Measurements from ENCODE around the gene AMPD3.
A peak's percentile ranks its signal among the peaks of the same experiment; 100 is the strongest.

AMPD3 gene

DNA sequence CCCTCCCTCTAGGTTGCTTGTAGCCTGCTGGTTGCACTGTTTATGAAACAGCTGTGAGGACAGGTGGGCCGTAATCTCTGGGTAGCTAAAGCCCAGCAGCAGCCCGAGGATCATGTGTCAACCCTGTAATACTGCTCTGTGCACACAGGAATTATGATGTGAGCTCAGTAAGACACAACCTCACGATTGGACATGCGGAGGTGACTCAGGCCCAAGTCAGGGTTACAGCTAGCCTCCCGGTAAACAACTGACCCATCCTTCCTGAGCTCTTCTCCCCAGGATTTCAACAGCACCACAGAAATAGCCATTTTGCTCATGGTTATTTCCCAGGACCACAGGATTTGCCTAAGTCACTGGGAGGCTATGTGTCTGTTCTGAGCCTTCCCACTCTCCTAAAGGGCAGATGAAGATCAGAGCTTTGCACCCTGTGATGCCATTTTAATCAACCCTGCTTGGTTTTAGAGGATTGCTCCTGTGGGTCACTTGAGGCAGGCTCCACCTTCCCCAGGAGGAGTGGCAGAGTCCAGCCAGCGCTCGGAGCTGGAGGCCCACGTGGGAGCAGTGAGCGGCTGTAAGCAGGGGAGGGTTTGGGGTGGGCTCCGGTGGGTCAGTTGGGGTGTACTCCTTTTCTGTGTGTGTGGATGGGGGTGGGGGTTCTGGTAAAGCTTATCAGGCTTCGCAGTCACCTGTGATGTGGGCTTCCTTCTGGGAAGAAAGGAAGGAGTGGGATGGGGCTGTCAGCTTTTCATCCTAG, at the start of gene AMPD3:
Gene AMPD3 (plus strand): TSS at position 387 of the 754 bp plus-strand sequence. CDS start 6,256 bp downstream, outside the sequence.
- no peak for DNase-seq (ENCODE audit: low read depth in 2 of 3, low spot score in 1 of 3)

DNA sequence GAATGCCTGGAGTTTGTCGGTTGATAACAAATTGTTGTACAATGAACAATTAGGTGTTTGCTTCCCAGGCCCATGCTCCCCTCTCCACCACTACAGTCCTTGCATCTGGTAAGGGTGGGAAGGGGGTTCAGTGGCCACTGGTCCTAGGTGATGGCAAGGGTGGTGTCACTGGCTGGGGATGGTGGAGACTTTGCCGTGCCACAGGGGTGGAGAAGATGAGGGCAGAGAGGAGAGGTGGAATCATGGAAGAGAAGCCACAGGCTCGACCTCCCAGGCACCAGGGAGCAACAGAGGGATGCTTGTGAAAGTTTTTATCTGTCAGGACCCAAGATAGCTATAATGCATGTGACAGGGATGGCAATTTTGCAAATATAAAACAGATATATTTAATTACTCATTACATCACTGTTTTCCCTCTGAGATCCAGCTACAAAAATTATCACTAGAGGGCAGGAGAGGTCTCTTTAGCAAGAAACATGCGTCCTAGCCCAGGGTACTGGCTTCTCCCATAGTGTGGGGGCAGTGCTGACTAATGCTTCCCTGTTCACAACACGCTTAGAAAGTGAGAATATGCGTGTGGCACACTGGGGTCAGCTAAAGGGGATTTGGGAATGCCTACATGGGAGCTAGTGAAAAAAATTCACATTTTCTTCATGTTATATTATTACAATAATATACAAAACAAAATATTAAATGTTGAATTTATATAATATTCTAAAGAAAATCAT, 49.0 kb upstream of the AMPD3 start:
- peak; percentile 25 to 52 (median 32) for DNase-seq (ENCODE audit: low read depth in 2 of 3, low spot score in 1 of 3)

DNA sequence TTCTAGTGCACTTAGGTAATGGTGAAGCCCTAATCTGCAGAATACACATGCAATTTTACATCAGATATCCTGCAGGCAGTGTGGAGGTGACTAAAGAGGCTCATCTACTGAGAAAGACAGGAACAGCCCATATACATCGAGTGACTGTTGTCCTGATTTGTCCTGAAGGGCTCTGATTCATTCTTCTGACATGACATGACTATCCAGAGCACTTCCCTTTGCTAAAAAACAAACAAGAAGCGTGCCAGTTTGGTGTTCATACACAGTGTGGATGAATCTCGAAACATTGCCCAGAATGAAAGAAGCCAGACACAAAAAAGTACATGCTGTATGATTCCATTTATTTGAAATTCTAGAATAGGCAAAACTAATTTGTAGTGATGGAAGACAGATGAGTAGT, 48.0 kb upstream of the AMPD3 start:
- DNase-seq (ENCODE audit: low read depth in 2 of 3, low spot score in 1 of 3), result no peak

DNA sequence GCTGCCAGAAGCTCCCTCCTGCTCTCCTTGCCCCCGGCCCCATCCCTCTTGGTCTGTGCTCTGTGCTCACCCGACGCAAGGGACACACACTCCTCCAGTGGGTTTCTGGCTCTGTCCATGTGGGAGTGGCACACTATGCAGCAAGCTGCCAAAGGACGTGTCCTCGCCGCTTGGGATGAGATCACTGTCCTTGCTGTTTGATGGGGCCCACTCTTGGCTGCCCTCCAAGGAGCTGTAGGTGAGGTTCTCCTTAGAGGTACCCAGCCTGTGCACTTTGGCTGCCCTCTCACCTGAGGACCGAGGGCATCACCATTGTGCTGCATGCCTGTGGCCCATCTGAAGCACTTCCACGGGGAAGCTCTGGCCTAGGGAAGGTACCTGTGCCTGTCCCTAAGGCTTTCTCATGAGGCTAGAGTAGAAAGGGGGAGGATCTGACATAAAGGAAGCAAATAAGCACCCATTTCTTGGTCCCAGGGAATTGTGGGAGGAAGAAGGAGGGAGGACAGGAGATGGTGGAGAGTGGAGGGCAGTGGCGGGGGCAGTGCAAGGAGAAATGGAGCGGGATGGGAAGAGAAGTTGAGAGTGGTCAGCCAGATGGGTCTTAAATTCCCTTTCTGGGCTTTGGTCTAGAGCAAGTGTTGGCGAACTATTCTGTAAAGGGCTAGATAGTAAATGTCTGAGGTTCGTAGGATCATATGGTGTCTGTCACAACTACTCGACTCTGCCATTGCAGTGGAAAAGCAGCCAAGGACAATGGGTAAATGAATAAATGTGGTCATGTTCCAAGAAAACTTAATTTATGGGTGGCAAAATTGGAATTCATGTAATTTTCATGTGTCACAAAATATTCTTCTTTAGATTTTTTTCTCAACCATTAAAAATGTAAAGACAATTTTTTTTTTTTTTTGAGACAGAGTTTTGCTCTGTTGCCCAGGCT, 47.0 kb upstream of the AMPD3 start:
- no peak for DNase-seq (ENCODE audit: low read depth in 2 of 3, low spot score in 1 of 3)

DNA sequence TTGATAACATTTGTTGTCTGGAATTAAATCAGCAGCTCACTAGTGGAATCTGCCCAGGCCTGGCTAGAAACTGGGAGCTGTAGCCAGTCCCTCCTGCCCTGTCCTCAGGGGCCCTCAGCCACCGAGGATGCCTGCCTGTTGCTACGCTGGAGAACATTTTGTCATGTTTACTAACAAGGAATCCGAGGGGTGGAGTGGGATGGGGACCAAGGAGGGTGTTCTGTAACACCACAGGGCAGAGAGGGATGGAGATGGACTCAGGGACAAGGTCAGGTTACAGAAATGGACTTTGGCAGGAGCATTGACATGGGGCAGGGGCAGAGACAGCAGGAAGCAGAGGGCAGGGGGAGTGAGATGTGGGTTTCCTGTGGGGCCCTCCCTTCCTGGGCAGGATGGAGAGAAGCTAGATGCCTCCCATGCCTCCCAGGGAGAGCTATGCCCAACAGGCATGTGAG, 45.8 kb upstream of the AMPD3 start:
- DNase-seq (ENCODE audit: low read depth in 2 of 3, low spot score in 1 of 3), result no peak

DNA sequence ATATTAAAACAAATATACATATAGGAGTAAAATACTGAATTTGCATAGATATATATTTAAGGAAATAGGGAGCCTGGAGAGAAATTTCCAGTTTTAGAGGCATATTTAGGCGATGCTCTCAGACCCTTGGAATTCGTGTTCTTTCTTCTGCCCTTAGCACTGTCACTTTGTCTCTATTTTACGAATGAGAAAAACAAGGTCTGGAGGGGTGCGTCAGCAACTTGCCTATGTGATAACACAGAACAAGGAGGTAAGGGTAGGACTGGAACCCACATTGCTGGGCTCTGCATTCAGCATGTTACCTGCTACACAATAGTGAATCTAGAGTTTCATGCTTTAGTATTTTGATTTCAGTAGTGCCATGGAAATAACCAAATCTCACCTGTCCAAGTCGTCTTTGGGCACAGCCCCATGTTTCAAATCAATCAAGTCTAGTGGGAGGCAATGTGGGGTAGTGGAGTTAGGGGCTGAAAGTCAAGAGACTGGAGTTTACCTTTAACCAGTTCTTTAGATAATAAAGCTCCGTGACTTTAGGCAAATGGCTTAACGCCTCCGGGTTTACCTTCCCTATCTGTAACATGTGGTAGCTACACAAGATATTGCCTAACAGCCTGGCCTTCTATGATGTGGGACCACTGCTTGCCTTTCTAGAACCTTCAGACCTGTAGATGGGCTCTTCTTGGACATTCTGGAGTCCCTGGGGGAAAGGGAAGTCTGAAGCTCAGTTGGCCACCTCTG, 44.8 kb upstream of the AMPD3 start:
- no peak for DNase-seq (ENCODE audit: low read depth in 2 of 3, low spot score in 1 of 3)

DNA sequence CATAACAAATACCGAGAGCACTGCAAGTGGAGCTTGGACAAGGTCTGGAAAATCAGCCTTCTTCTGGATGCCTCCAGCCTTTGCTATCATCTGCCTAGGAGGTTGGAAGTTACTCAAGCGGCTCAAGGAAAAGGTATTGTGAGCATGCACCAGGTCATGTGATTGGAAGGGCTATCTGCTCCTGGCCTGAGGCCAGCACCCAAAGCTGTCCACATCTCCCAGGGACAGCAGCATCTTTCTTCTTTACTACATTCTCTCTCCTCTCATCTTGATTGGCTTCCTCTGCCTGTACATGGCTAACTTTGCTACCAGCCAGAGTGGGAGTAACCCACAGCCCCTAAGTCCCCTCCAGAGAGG, 44.2 kb upstream of the AMPD3 start:
- no peak for DNase-seq (ENCODE audit: low read depth in 2 of 3, low spot score in 1 of 3)

DNA sequence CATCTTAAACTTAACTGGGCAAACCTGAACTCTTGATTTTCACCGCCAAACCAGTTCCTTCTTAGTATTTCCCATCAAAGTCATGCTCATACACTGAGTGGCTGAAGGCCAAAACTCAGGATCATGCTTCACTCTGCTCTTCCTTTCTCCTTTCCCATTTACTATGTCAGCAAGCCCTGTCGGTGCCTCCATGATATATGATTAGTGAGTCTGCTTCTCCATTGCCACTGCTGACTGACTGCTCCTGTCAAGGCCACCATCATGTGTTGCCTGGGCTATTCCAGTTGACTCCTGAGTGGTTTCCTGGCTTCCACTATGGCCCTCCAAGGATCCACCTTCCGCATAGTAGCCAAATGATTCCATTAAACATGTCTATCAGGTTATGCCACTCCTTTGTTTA, 42.8 kb upstream of the AMPD3 start:
- DNase-seq (ENCODE audit: low read depth in 2 of 3, low spot score in 1 of 3), result no peak

DNA sequence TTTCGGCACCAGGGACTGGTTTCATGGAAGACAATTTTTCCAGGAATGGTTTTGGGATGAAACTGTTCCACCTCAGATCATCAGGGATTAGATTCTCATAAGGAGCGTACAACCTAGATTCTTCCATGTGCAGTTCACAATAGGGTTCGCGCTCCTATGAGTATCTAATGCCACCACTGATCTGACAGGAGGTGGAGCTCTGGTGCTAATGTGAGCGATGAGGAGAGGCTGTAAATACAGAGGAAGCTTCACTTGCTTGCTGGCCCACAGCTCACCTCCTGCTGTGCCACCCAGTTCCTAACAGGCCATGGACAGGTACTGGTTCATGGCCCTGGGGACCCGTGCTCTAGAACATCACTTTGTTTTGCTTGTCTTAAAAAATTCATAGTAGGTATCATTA, 41.8 kb upstream of the AMPD3 start:
- peak in 2 of 3 donors; percentile 10 to 11 for DNase-seq (ENCODE audit: low read depth in 2 of 3, low spot score in 1 of 3)

DNA sequence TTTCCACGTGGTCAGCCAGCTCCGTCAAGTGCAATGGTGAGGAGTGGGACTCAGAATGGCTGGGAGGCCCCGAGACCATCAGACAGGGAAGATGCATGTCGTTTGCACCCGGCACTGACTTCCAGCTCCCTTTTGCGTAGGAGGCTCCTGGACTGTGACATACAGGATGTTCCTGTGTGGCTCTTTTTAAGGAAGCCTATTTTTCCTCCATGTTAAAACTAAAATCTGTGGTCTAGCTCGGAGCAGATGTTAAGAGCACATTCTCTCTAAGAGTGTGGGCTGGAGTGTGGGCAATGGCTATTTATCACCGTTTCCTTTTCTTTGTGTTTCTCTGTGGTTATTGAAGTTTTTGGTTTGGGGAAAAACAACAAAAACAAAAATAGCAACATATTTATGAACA, 40.9 kb upstream of the AMPD3 start:
- DNase-seq (ENCODE audit: low read depth in 2 of 3, low spot score in 1 of 3), result no peak

DNA sequence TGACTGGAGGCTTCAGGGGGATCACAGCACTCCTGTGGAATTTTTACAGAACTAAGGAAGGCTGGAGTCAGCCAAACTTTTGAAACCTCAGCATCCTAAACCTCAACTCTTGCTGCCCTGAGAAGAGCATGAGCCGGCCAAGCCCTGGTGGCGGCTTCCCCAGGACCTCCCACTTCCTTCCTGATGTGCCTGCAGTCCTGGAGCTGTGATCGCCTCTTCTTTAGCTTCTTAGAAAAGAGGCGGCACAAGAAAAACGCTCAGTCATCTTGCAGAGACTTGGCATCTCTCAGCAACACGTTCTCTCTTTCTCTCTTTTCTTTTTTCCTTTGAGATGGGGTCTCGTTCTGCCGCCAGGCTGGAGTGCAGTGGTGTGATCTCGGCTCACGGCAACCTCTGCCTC, 40.4 kb upstream of the AMPD3 start:
- DNase-seq (ENCODE audit: low read depth in 2 of 3, low spot score in 1 of 3), result no peak

DNA sequence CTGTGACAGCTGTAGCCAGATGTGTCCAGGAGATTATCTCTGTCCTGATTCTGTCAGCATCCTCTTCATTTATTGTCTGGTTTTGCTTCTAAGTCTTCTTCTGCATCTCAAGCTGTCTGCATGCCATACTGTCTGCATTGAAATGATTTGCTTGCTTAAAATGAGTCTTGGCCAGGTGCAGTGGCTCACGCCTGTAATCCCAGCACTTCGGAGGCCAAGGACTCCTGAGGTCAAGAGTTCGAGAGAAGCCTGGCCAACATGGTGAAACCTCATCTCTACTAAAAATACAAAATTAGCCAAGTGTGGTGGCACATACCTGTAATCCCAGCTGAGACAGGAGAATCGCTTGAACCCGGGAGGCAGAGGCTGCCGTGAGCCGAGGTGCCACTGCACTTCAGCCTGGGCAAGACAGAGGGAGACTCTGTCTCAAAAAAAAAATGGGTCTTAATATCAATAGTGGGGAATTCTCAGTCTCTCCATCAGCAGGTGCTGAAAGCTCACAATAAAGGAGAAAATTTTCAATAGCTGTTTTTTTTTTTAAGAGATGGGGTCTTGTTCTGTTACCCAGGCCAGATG, 39.2 kb upstream of the AMPD3 start:
- DNase-seq (ENCODE audit: low read depth in 2 of 3, low spot score in 1 of 3), result no peak

DNA sequence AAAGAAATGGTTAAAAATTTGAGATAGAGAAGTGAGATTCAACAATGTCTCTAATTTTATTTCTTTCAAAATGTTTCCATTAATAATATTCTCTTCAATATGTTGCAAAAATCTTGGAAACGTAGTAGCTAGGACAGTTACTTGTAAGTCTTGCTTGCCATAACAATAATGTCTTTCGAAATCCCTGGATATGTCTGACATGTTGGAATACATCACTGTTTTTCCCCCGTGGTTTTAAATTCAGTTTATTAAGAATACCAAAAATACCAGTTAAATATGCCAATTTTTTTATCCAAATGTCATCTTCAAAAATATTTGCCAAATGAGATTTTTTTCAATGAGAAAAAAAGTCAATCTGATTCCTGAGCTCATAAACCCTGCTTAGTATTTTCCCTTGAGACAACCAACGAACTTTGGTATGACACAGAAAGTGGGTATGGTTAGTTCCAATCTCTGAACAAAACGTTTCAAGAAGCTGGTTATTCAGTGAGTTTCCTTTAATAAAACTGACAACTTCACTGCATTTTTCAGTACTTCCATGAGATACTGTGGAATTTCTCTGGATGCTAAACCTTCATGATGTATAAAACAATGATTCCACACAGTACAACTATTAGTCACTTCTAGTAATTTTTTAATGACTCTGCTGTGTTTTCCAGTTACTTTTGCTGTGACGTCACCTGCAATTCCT, 36.7 kb upstream of the AMPD3 start:
- no peak for DNase-seq (ENCODE audit: low read depth in 2 of 3, low spot score in 1 of 3)

DNA sequence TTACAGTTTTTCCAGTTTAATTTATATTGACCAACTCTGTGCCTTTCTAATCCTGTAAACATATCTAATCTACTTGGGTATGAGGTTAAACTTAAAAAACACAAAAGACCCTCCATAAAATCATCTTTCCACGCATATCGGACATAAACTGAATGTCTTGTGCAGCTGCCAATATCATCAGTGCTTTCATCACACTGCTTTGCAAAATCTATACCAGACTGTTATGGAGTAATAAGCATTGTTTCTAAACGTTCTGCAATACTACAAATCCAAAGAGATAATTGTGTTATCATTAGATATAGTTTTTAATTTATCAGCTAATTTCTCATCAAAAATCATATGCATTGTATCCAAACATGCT, 36.1 kb upstream of the AMPD3 start:
- DNase-seq (ENCODE audit: low read depth in 2 of 3, low spot score in 1 of 3), result no peak

DNA sequence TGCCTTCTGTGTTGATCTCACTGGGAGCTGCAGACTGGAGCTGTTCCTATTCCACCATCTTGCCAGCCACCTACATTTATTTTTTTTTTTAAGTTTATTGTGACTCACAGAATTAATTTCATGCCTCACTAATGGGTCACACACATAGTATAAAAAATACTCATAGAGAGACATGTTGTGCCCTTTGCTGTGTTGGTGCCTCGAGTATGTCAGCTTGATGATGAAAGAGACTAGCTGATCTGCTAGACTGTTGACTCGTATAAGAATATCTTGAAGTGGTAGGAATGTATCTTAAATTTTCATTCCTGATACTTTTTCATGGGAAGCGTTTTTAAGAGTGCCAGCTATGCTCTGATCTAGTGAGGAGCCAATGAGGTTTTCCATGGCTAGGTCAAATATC, 28.6 kb upstream of the AMPD3 start:
- no peak for DNase-seq (ENCODE audit: low read depth in 2 of 3, low spot score in 1 of 3)

DNA sequence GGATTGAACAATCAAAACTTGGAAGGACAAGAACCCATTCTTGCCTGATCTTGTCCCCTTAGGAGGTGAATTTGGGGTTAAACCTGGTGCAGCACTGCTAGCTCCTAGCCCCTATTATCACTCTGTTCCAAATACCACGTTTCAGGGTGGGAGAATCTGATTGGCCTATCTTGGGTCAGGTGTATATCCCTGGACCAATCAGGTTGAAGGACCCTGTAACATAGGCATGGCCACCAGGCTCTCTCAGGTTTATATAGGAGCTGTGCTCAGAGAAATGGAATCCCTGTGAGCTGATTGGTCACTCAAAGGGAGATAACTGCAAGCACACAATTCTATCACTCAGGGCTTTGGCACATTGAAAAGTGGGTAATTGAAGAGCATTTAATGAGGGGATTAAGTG, 26.6 kb upstream of the AMPD3 start:
- no peak for DNase-seq (ENCODE audit: low read depth in 2 of 3, low spot score in 1 of 3)

DNA sequence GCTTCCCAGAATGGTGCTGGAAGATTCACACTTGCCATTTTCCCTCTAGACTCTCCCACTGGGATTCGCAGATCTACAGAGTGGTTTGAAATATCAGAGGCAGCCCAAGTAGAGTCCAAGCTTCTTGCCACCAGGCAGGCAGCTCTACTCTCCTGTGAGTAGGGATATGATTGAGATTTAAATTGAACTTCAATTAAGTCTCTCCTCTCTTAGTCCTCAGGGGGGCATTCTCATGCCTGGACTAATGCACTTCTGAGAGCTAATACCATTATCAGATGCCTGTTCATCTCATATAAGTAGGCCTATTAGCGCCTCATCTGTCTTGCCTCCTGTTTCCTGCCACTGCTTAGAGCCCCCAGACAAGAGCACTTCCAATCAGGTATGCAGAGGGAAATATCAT, 25.5 kb upstream of the AMPD3 start:
- DNase-seq (ENCODE audit: low read depth in 2 of 3, low spot score in 1 of 3), result no peak

DNA sequence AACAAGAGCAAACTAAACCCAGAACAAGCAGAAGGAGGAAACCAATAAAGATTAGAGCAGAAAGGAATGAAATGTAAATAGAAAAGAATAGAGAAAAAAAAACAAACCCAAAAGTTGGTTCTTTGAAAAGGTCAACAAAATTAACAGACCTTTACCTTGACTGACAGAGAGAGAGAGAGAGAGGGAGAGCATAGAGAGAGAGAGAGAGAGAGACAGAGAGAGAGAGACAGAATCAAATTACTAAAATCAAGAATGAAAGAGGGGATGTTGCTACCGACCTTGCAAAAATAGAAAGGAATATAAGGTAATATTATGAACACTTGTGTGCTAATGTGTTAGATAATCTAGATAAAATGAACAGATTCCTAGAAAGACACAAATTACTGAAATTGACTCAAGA, 22.6 kb upstream of the AMPD3 start:
- no peak for DNase-seq (ENCODE audit: low read depth in 2 of 3, low spot score in 1 of 3)

DNA sequence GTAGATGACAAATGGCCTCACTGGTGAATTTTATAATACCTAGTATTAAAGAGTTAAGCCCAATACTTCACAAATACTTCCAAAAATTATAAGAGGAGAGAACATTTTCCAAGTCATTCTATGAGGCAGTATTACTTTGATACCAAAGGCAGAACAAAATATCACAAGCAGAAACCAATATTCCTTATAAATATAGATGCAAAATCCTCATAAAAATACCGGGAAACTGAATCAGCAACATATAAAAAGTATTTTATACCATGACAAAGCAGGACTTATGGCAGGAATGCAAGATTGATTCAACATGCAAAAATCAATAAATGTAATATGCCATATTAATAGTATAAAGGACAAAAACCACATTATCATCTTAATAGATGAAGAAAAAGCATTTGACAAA, 22.1 kb upstream of the AMPD3 start:
- no peak for DNase-seq (ENCODE audit: low read depth in 2 of 3, low spot score in 1 of 3)

DNA sequence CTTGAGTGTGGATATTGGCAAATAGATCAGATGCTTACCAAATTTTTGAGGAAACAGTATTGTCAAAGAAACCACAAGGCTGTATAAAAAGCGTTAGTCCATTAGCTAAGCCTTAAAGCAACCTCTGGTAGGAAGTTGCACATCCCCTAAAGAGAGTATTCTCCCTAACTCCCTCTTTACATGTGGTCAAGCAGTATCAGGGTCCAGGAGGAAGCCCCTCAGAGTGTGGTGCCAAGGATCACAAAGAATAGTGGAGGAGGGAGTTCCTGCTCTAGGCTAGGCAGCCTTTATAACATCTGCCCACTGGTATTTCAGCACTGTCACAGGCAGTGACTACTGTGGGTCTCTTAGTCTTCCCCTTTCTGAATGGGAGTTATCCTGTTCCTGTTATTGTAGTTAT, 18.8 kb upstream of the AMPD3 start:
- no peak for DNase-seq (ENCODE audit: low read depth in 2 of 3, low spot score in 1 of 3)
